ENCODE measurements around the gene NQO2.
"Not testable (repeated sequence)": the region's sequence is repeated elsewhere in the genome, so short reads cannot be mapped to it uniquely, and the experiment has no call there.

- TF ChIP-seq CTCF, POLR2A (IDR thresholded peaks at IDR 0.05): not testable (repeated sequence)
Observed at GRCh38 chr6:2972685-2973084, 27.0 kb upstream of the NQO2 start.

Data from heart left ventricle (tissue), 13 donors.